HEK293T (cell line): ENCODE data around the gene ZNF577.

Experiments used
- FOXK2 ChIP-seq: fragments of 450-650 bp; IDR thresholded peaks from 2 replicates; pipeline ENCODE4 v1.6.1; 2016; ENCODE audit warnings: mild to moderate bottlenecking
- FOXM1 ChIP-seq: fragments of 450-650 bp; IDR thresholded peaks from 2 replicates; pipeline ENCODE4 v1.6.1; 2017; ENCODE audit warnings: mild to moderate bottlenecking, borderline replicate concordance
- L3MBTL2 ChIP-seq: fragments of 450-650 bp; conservative IDR thresholded peaks from 2 replicates; pipeline ENCODE4 v1.6.1; 2016; ENCODE audit warnings: mild to moderate bottlenecking
- SUZ12 ChIP-seq: fragments of 450-650 bp; IDR thresholded peaks from 2 replicates; pipeline ENCODE4 v1.6.1; 2016; ENCODE audit warnings: mild to moderate bottlenecking
- TARDBP ChIP-seq: fragments of 450-650 bp; IDR thresholded peaks from 2 replicates; pipeline ENCODE4 v1.6.1; 2016
- ZNF384 ChIP-seq: fragments of 450-650 bp; IDR thresholded peaks from 2 replicates; pipeline ENCODE4 v1.6.1; 2016

GRCh38 chr19:51837145-51837544 lies 50.6 kb downstream of the ZNF577 start:
- TF ChIP-seq SUZ12 (no peak), FOXK2 (no peak), ZNF384 (no peak), L3MBTL2 (no peak), TARDBP (no peak), FOXM1 (no peak)
